ENCODE results near the gene RAB3C.

The RAB3C gene

DNA sequence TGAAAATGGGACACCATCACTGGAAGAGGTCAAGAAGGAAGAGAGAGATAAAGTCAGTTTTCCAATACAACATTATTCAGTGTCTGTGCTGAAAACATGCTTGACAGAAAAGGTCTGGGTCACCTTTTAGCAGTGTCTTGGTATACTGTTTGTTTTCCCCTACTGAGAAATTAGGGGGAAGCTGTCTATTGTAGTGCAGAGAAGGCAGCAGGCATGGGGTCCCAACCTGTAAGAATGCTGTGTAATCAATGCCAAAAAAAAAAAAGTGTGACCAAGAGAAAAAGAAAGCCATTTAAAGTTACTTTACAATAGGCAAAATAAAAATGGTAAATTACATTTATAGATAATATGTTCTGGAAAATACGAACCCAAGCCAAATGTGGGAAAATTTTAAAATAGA is 139.3 kb downstream of the RAB3C start:
- DNase-seq, result no peak

DNA sequence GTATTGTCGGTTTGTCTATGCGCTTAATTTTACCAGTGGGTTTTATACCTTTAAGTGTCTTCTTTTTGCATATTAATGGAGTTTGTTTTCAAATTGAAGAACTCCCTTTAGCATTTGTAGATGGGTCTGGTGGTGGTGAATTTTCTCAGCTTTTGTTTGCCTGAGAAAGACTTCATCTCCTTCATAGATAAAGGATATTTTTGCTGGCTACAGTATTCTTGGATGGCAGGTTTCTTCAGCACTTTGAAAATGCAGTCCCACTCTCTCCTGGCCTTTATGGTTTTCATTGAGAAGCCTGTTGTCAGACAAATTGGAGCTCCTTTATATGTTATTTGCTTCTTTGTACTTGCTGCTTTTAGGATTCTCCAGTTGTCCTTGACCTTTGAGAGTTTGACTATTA is 142.1 kb downstream of the RAB3C start:
- no peak for DNase-seq

DNA sequence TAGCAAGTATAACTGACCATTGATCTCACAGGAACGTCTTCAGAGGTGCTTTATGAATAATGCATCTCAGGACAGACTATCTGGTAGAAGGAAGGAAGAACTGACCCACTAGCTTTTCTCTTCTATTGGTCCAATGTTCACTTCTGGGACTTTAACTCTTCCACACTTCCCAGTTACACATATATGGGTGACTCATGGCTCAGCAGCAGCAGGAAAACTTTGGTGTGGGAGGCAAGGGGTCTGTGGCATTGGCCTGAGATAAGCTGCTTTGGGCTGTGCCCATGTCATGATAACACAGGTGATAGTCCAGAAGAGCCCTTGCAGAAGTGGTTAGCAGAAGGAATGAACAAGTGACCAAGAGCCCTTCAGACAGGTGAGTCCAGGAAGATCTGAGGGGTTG is 148.8 kb downstream of the RAB3C start:
- no peak for DNase-seq

DNA sequence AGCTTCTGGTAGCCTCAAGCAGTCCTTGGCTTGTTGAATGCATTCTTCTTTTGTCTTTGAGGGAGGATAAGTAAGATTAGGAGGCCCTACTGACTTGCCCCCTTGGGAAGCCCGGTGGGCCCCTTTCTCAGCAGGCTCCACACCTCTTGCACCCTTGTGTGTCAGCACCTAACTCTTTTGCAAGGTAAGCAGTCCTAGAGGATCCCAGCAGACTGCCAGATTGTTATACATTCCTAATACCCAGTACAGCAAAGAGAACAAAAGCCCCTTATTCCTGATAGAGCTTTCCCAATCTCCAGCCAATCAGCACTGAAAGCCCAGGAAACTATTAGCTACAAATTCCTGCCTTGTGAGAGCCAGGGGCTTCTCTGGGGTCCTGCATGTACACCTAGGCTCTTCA is 152.8 kb downstream of the RAB3C start:
- DNase-seq, result no peak

DNA sequence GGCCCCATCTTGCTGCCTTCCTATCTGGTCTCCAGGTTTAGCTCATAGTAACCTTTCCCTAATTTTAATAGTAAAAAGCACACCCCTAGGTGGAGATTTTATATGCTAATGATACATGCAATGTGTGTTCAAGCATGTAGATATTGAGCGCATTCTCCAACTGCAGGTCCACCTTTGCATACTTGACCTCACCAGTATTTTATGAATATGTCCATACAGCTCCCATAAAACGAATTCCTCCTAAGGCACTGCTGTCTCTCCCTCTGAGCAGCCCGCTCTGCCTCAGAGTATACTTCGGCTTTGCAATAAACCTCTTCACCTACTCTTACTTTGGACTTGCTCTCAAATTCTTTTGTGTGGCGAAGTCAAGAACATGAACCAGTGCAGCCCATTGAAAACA is 153.3 kb downstream of the RAB3C start:
- no peak for DNase-seq

DNA sequence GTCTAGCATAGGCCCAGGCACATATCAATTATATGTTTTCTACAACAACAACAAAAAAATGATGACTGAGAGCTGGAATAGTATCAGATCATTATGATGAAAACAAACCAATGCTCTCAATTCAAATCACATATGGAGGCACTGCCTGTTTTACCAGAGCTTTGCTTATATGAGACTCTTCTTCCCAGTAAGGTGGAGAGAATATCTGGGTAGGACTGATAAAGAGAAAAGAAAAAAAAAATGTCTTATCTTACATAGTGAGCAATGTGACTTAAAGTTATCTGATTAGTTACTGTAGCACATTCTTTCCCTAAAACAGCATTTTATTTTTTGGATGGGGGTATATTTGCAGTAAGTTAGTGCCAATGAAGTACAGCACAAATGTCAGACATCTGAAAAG is 154.8 kb downstream of the RAB3C start:
- no peak for DNase-seq

DNA sequence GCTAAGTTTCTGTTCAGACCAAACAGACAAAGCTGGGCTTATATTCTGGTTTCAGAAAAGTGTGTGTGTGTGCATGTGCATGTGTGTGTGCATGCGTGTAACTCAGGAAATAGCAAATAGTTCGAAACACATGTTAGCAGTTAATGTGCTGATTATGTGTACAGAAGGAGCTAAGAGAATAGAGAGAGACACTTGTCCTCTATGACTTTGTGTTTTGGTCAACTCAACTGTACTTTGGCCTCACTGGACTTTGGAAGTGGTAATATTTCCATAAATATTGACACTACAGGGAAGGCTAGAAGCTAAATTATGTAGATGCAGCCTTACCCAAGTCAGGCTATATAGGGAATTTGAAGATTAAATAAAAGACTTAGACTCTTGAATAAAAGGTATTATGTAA is 155.5 kb downstream of the RAB3C start:
- no peak for DNase-seq

DNA sequence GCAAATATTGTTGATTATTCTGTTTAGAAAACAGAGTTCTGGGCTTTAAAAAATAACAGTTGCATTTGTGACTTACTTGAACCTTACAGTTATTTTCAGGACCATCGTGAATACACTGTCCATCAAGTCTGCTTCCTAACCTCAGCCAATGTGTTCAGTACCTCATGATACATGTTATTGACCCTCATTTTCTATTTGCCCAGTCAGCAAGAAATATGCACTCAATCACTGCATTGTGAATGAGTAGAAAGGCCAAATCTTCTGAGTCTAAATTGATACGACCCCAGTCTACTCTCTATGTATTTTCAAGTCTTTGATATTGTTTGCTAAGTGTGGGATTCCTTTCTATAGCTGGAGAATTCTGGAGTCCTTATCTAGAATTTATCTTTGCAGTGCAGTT is 156.2 kb downstream of the RAB3C start:
- DNase-seq, result no peak

DNA sequence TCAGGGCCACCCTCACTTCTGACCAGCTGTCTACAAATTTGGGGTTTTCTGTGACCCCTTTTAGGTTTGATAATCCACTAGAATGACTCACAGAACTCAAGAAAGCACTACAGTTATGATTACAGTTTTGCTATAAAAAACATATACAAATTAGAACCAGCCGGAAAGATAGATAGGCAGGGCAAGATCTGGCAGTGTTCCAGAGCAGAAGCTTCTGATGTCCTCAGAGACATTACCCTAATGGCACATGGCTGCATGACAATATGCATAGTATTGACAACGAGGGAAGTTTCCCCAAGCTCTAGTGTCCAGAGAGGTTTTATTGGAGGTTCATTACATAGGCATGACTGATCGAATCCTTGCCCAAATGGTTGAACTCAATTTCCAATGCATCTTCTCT is 158.1 kb downstream of the RAB3C start:
- no peak for DNase-seq

DNA sequence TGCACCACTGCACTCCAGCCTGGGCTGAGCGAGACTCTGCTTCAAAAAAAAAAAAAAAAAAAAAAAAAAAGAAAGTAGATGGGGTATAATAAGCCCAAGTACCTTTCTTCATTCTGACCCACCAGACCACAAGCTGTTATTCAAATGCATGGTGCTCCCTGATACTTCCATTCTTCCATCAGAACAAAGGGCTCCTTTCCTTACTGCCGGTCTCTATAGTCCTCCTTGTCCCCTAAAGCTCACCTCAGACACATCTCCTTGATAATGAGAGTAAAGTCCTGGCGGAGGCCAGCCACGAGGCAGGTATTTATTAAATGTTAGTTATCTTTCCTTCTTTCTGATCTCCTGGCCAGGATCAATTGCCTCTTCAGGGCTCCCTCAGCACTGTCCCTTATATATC is 162.5 kb downstream of the RAB3C start:
- no peak for DNase-seq

DNA sequence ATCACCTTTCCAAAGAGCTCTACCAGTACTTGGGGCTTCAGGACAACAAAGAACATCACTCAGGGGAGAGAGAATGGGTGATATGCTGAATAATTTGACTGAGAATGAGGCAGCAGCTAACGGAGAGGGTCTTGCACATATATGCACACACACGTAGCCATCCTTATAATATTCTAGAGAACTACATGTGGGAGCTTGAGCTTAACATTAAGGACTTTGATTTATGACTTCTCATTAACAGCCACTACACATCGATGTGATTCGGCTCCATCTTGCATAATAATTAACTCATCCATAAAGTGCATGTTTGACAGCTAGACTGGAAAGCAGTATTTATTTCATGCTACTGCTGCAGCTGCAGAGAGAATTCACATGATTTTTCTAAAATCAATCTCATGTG is 163.4 kb downstream of the RAB3C start:
- DNase-seq, result no peak

DNA sequence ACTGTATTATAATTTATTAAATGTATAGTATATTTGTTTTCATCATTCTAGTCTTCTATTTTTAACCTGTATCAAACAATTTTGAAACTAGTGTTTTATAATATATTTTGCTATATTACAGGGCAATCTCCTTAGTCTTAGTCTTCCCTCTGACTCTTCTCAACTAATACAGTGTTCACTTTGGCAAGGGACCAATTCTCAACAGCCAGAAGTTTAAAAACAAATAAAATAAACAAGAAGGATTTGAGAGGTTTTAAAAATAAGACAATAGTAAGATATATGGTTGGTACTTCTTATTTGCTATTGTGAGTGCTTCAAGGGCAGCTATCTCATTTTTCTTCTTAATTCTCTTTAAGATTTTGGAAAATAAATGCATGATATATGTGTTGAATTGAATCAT is 167.2 kb downstream of the RAB3C start:
- DNase-seq, result no peak

DNA sequence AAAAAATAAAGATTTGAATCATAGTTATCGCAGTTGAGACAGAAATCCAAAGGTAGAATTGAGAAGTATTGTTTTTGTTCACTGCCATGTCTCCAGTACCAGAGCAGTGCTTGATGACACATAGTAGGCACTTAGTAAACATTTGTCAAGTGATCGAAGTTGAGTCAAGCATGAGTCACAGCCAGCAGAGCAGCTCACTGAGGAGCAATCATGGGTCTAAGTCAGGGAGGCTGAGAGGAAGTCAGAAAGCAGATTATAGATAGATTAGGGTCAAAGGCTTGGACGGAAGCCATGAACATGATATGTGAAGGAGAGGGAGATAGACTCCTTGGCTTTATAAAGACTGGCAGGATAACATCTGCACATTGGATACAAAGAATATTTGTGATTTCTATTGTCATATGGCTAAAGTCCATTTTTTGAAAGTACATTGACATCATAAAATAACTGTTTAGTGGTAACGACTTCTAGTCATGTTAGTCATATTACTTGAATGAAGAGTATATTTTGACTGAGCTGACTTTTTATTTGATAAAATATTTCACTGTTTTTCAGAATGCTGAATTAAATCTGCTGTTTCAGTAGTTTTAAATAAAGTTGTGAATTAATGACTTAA is 168.5 kb downstream of the RAB3C start:
- DNase-seq, result no peak

DNA sequence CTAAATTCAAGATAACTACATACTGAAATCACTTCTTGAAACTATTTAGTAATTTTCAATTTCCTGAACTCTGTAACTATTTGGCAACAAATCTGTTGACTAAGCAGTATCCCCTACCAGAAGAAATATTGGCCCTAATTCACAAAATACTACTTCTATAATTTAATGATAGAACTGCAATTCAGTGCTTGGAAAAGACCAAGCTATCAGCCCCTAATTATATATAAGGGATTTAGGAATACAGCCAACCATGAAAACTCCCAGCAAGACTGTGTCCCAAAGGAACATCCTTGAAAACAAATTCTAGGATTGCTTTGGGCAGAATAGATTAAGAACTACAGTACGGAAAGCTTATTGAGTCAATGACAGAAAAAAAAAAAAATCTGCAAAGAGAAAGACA is 169.2 kb downstream of the RAB3C start:
- no peak for DNase-seq

DNA sequence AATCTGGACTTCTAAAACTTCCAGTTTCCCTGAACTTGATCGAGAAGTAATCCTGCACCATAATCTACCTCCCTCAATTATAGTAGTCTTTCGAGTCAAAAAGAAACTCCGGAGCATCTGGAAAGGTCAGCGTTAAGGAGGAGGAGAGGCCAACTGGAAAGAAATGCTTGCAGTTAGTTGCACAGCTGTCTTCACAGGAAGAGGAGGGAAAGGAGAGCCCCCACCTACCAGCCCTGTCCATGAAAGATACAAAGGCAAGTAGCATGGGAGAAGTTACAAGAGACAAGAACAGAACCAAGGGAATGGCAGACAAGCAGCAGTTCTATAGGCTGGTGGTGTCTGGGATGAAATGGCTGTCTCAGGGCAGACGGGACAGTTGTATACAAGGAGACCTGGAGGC is 170.6 kb downstream of the RAB3C start:
- no peak for DNase-seq

DNA sequence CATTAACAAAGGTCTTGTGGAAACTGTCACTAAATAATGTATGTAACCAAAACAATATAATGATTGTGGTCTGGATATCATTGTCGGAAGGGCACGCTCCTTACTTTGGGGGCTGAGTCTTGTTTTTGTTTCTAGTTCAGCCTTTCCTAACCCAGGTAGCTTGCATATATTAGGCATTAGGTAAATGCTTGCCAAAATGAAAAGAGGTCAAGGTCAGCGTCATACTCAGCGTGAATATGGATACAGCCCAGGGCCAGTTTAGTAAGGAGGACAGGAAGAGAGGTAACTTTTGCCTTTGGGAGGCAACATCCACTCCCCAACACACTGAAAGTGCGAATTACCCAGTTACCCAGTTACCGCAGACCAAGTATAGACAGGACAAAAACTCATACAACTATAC is 171.4 kb downstream of the RAB3C start:
- no peak for DNase-seq

DNA sequence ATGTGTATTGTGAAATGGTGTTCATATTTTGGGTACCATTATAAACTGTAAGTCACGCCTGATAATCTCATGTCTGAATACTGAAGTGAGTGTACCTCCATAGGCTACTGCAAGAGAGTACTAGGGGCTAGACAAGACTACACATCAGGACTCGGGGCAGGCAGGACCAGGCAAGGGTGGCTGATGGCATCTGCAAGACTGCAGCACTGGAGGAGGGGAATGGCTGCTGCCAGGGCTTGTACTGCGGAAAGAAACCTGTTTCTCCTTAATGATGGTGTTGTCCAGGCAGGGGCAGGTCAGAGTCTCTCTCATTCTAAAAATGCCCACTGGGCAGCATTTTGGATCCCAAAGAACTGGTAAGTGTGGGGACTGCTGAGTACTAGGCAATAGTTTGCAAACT is 172.5 kb downstream of the RAB3C start:
- no peak for DNase-seq

DNA sequence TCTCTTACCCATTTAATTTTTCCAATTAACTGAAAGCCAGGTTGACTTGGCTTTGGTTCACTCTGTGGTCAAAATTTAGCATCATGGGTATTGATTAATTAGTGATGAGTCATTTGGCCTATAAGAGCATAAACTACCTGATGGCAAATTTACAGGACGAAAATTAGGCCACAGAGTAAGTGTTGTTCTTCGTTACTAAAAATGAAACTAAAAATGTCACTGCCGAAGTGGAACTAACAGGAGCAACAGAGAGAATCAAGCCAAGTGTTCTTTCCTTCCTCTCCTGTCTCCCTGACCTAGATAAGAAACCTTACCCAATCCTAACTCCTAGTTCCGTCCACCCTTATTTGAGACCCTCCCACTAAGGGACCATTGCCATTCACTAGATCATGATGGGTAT is 176.9 kb downstream of the RAB3C start:
- DNase-seq, result no peak

DNA sequence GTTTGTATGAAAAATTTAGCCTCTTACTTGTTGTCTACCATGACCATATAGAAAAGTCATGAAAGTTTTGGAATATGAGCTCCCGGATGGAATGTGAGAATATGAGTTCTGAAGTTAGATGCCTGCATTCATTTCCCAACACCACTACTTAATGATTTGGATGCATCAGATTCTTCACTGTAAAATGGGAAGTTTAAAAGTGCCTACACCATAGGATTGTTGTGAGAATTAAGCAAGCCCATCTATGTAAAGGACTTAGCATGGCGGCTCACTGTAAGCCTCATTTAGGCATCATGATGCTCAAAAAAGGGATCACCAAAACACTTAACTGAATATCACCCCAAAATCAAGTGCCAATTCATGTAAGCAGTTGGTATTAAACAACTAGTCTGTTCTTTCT is 177.3 kb downstream of the RAB3C start:
- DNase-seq, result no peak

DNA sequence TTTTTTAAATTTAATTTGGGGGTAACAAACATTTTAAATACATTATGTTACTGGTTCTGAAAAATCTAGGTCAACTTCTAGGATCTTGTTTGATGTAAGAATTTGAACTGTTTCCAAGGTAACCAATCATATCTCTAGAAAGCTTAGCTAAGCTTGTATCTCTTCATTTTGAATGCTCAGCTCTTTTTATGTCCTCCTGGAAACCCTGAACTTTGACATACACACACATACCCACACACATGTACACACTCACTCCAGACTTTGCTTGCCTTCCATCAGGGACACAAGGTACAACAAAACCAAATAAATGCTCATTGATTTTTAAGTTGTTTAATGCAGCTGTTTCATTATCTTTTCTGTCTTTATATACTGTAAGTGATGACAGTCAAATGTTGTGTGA is 178.5 kb downstream of the RAB3C start:
- no peak for DNase-seq

DNA sequence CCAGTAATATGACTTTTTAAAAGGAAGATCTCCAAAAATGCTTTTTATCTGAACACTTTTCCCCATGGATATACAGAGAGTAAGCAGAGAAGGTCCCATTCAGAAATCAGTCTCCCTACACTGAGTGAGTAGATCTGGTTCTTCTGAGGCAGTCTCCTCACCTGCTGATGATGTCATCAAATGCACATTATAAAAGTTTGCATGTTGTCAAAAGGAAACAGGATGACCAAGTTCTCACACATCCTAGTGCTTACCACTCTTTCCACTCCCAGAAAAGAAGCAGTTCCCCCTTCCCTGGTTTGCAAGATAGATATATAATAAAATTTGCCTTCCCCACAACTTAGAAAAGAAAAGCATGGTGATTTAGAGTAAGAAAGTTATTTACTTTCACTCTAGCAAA is 180.5 kb downstream of the RAB3C start:
- DNase-seq, result no peak

DNA sequence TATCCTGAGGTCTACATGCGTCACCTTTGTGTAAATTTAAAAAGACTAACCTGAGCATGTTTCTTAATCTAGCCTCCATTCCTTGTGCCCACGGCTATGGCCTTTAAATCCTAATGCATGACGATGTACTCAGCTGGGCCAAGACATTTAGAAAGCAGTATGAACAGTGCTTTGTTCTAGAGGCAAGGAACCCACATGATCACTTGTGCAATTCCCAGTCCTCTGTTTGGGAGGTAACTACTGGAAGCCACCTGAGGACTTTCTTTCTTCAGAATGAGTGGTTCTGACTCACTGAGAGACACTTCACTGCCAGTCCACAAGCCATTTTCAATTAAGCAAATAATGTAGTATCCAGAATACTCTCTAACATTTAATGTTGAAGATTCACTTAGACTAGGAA is 181.3 kb downstream of the RAB3C start:
- DNase-seq, result no peak

DNA sequence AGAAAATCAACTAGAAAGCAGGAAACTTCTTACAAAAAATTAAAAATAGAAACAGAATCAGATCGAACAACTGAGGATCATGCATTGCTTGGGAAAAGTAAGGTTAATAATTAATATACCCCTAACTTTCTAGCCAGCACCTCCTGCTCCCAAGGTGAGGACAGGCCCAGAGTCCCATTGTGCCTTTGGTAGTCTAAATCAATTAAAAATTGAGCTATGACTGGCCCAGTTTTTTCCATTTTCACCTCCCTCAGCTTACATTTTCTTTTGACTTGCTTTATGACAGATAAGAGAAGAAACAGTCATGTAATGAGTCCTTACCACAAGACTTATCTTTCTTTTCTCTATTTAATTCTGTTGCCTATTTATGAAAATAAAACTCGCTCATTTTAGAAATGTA is 182.2 kb downstream of the RAB3C start:
- DNase-seq, result no peak

DNA sequence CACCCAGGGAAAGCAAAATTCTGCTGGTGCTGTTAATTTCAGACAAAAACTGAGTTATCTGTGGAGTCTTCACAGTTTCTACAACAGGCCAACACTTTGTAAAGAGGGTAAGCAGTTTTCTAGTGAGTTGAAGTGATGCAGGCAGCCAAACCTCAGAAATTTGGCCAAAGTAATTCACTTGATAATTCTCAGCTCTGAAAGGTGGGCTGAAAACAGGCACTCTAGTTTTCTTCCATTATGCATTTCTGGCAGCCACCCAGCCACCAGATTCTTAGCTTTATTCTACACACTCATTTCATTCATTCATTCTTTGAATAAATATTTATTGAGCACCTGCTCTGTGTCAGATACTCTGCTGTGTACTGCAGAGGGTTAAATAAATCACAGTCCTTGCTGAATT is 184.2 kb downstream of the RAB3C start:
- no peak for DNase-seq

DNA sequence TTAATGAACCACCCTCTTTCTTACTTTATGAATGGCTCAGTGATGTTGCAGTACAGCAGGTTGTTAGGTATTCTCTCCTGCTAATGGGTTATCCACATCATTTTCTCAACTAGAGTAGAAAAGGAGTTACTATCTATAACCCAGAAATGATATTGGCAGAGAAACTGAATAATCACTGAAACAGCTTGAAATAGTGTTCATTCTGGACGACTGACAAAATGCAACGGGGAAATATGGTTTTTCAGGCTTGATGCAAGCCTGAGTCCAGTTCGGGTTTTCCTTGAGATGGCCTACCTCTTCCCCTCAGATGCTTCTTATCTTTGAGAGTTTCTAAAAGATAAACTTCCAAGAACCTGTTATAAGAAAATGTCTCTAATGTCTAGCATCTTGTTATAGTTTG is 187.3 kb downstream of the RAB3C start:
- no peak for DNase-seq

Measured in anterior cingulate cortex (tissue), 58 donors.